GM21447 (cell line): ENCODE measurements around the gene PITX2.
"Not testable (repeated sequence)": the region's sequence is repeated elsewhere in the genome, so short reads cannot be mapped to it uniquely, and the experiment has no call there.

ENCODE experiments used
- ATAC-seq: cut with Tn5 transposase; IDR thresholded peaks from one replicate; pipeline ENCODE4 v1.9.1; 2021; ENCODE audit not compliant: unreplicated experiment

Gene PITX2

GRCh38 chr4:110612631-110613269, 10.1 kb downstream of the PITX2 start:
- ATAC-seq: no peak

DNA sequence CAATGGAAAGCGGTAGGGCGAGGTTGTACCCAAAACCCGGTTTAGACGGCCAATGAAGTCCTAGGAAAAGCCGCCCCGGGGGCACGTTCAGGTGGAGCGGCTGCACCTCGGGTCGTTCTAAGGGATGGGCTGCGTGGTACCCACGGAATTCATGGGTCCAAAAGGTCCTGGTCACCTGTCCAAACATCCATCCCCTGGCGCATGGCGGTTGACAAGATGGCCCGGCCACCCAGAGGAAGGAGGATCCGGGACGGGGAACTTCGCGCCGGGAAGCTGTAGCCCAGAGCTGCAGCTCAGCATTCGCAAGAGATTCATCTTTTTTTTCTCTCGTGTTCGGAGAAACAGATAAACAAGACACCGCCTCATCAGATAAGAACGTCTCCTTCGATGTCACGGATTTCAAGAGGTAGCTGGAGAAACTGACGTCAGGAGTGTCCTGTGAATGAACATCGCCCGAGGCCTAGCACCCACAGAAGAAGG, 10.9 kb downstream of the PITX2 start:
- no peak for ATAC-seq

DNA sequence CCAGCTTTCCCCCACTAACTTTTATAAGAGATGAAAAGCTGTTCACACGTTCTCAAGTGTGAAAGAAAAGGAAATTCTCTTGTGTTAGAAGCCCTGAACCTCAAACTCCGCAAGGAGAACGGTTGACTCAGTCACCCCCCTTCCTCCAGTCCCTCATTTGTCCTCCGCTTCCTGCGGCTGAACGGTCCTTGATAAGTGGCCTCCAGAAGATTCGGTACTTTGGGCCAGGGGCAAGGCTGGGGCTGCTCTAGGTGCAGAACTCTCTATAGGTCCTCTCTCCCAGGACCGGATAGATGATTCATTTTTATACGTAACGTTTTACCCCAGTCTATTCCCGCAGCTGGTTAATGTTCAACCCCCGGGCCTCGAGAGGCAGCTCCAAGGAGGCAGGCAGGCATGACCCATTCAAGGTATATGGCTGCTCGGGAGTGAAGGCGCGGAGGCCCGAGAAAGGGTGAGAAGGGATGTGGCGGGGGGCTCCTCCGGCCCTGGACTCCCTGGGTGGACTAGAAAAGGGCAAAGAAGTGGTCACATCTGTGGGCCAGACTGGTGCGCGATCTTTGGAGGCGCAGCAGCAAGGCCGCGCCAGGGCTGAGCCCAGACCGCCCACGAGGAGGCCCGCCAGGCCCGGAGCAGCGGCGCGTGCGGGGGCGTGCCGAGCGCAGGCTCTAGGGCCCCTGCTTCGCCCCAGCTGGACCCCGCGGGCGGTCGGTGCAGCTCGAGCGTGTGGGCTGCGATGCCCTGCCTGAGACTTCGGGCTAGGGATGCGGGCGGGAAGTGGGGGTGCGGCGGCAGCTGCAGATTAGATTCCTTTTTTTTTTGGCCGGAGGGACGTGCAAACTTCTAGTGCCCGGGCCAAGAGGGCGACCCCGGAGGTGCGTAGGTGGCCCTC, 11.7 kb downstream of the PITX2 start:
- ATAC-seq: peak; percentile 92

DNA sequence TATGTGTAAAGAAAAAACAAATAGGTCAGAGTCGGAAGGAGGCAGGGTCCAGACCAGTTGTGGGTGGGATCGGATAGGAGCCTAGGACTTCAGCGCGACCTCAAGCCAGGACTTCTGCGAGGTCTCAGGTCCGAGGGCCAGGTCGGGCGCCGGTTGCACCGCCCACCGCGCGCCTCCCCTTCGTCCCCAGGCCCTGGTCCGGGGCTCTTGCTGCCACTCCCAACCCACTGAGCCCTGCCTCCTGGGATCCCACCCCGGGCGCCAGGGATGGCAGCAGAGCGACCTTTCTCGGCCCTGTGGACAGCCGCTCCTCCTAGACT, 12.3 kb downstream of the PITX2 start:
- ATAC-seq: no peak

GRCh38 chr4:110609044-110609750, 13.7 kb downstream of the PITX2 start:
- ATAC-seq: no peak

DNA sequence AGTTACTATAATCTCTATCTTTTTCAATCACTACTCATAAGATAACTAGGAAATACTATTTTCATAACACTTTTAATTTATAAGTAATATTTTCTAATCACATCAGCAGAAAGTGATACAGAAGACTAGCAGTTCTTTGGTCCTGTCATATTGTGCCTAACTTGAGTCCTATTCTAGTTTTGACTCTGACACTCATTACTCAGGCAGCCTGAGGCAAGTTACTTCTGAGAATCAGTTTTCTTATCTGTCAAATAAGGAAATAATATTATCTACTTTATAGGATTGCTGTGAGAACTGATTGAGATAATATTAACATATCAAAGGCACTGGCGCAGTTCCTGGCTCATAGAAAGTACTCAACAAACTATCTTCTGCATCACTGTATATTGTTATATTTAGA, 17.8 kb downstream of the PITX2 start:
- no peak for ATAC-seq

- no peak for ATAC-seq
Measured at GRCh38 chr4:110602061-110602460, 20.8 kb downstream of the PITX2 start.

DNA sequence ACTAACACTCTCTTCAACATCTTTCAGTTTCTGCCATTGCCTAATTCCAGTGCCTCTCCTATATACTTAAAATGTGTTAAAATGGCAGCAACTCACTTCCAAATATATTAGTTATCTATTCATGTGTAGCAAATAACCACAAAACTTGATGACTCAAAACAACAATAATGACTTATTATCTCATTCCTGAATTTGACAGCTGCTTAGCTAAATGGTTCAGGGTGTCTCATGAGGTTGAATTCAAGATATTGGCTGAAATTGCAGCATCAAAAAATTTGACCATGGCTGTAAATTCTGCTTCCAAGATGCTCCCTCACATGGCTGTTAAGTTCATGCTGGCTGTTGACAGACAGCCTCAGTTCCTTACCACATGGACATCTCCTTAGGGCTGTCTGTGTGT, 25.3 kb downstream of the PITX2 start:
- no peak for ATAC-seq

- no peak for ATAC-seq
Measured at GRCh38 chr4:110596431-110596830, 26.4 kb downstream of the PITX2 start.

DNA sequence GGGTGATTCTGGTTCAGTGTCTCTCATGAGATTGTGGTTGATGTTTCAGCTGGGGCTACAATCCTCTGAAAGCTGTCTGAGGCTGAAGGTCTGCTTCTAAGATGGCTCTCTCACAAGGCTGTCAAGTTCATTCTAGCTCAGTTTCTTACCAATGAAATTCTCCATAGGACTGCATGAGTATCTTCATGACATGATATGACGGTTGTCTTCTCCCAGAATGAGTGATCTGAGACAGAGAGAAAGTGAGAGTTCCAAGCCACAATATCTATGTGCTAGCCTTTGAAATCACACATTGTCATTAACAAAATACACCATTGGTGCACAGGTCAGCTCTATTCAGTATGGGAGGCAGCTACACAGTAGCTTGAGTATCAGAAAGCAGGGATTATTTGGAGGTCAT, 27.3 kb downstream of the PITX2 start:
- no peak for ATAC-seq

- ATAC-seq: no peak
Measured at GRCh38 chr4:110589297-110589696, 33.6 kb downstream of the PITX2 start.

- no peak for ATAC-seq
Measured at GRCh38 chr4:110587666-110588285, 35.1 kb downstream of the PITX2 start.

GRCh38 chr4:110586131-110586850, 36.6 kb downstream of the PITX2 start:
- ATAC-seq: no peak

GRCh38 chr4:110576696-110577095, 46.2 kb downstream of the PITX2 start:
- ATAC-seq: not testable (repeated sequence)
